Esophagus squamous epithelium (tissue), 5 donors: ENCODE results near the gene PKP2. TPM values are rescaled to one million over a fixed set of nuclear protein-coding genes. Genes with fewer than 3 reads are reported as not detected.
"Not testable (repeated sequence)": the region's sequence is repeated elsewhere in the genome, so short reads cannot be mapped to it uniquely, and the experiment has no call there.

Experiments
- DNase-seq: peaks from one replicate; lab custom pipeline; 2025; lab: John Stamatoyannopoulos, UW
- H3K27ac ChIP-seq, 4 donors: fragments of 200-600 bp; sonication (generic); one replicate each; pipeline ENCODE4 v1.5.1; 2016 to 2019; ENCODE audit warnings: mild to moderate bottlenecking in 1 of 4
- H3K27me3 ChIP-seq, 4 donors: fragments of 200-600 bp; sonication (generic); 1 replicate in 3 of 4; 2 replicates in 1 of 4; pipeline versions ENCODE4 v1.5.1 to v1.6.0; 2017 to 2021; ENCODE audit warnings: antibody characterized with exemption in 1 of 4
- H3K36me3 ChIP-seq, 3 donors: fragments of 200-600 bp; sonication (generic); one replicate each; pipeline ENCODE4 v1.5.1; 2016 to 2019
- H3K4me1 ChIP-seq, 3 donors: fragments of 200-600 bp; sonication (generic); one replicate each; pipeline ENCODE4 v1.5.1; 2017 to 2019
- H3K4me3 ChIP-seq, 4 donors: fragments of 200-600 bp; sonication (generic); 1 replicate in 3 of 4; 2 replicates in 1 of 4; pipeline ENCODE4 v1.5.1; 2016 to 2019; ENCODE audit warnings: mild to moderate bottlenecking in 2 of 4, moderate library complexity in 1 of 4
- H3K9me3 ChIP-seq, 3 donors: fragments of 200-600 bp; sonication (generic); one replicate each; pipeline ENCODE4 v1.5.1; 2016 to 2019
- POLR2A ChIP-seq, 4 donors: fragments of 450-650 bp; IDR thresholded peaks; one replicate each; pipeline ENCODE4 v1.6.1; 2017; ENCODE audit warnings: antibody characterized with exemption in 4 of 4, mild to moderate bottlenecking in 4 of 4, moderate library complexity in 3 of 4
- WGBS, 2 donors: methylation state at CpG; one replicate each; pipeline ENCODE4 v1.1.5; 2018; 5-methylcytosine and 5-hydroxymethylcytosine counted together
- intact Hi-C: fragments of 100-400 bp; cut with DNase I; formaldehyde crosslinking; loops from one replicate; pipeline ENCODE4 v1.15.0; 2022
- total RNA-seq, 4 donors: library from RNA; depleted of rRNA; stranded (reverse); fragments of >200 nt; gene quantifications; one replicate each; pipeline ENCODE4 v1.1.0, GENCODE V29; 2016
- TF ChIP-seq, protein P1 (sequence below), 6 experiments: fragments of 450-650 bp in 4 of 6; fragments of 200-600 bp in 2 of 6; sonication (generic) in 2 of 6; IDR thresholded peaks; one replicate each; pipeline ENCODE4 v1.5.1; 2016 to 2019; ENCODE audit warnings: antibody characterized with exemption in 6 of 6, mild to moderate bottlenecking in 4 of 6, moderate library complexity in 4 of 6
- donor health status: DM: yes; HTN: yes; CAD: no.

Gene PKP2
- total RNA-seq, 4 donors from 2014 or later, result 8.5 to 22.5 (median 21.6) TPM

DNA sequence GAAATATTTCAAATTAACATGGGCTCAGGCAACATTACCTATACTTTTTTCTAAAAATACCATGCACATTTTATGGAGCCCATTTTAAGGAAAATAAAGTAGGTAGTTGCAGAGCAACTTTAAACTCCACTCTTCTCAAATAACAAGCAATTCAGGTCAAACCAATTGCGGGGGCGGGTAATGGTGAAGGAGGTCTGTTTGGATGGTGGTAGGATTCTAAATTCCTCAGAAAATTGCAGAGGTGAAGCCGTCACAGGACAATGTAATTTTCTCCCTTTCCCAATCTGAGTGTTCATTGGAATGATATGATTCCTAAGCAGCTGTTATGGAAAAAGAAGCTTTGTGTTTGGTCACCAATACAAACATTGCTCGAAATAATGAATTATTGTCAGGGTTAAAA lies 11.6 kb downstream of the PKP2 start:
- Histone ChIP-seq H3K27me3 (peaks cover 0 to 4% (median 0%) of the 10 kb centered on the region in 4 donors), H3K36me3 (no peaks in the 10 kb centered on the region), H3K9me3 (no peaks in the 10 kb centered on the region), H3K27ac (no peak overlapping the region), H3K4me3 (no peak overlapping the region), H3K4me1 (no peaks in the 10 kb centered on the region)
- intact Hi-C loops, result no loop called here
- 86 to 87% methylated on average over 4 of the region's 4 CpGs for WGBS, 2 donors
- TF ChIP-seq POLR2A (IDR thresholded peaks at IDR 0.05), result no peak
- TF ChIP-seq, protein P1, sequence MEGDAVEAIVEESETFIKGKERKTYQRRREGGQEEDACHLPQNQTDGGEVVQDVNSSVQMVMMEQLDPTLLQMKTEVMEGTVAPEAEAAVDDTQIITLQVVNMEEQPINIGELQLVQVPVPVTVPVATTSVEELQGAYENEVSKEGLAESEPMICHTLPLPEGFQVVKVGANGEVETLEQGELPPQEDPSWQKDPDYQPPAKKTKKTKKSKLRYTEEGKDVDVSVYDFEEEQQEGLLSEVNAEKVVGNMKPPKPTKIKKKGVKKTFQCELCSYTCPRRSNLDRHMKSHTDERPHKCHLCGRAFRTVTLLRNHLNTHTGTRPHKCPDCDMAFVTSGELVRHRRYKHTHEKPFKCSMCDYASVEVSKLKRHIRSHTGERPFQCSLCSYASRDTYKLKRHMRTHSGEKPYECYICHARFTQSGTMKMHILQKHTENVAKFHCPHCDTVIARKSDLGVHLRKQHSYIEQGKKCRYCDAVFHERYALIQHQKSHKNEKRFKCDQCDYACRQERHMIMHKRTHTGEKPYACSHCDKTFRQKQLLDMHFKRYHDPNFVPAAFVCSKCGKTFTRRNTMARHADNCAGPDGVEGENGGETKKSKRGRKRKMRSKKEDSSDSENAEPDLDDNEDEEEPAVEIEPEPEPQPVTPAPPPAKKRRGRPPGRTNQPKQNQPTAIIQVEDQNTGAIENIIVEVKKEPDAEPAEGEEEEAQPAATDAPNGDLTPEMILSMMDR (IDR thresholded peaks at IDR 0.05), result no peak
- DNase-seq, result no peak

DNA sequence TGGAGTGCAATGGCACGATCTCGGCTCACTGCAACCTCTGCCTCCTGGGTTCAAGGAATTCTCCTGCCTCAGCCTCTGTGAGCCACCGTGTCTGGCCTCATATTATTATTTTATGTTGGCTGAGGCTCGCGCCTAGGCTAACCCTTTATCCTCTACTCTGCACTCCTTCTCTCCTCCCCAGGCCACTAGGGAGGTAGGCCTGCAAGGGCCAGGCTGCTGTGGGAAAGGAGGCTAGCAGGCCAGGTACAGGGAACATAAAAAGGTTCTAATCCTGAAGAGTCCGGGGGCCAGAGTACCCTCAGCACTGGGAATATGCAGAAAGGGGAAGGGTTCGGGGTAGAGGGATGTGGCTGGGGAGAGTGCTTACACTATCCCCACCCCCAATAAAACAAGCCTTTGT lies 14.9 kb downstream of the PKP2 start:
- Histone ChIP-seq H3K4me1 (no peaks in the 10 kb centered on the region), H3K36me3 (peaks cover 0 to 14% (median 0%) of the 10 kb centered on the region in 3 donors), H3K9me3 (no peaks in the 10 kb centered on the region), H3K27ac (no peak overlapping the region), H3K4me3 (no peak overlapping the region), H3K27me3 (no peaks in the 10 kb centered on the region)
- no peak for DNase-seq
- 83 to 86% methylated on average over 5 to 6 of the region's 7 CpGs for WGBS, 2 donors
- intact Hi-C loops, result no loop called here
- TF ChIP-seq POLR2A (IDR thresholded peaks at IDR 0.05), result no peak
- TF ChIP-seq, protein P1 (IDR thresholded peaks at IDR 0.05), result no peak

DNA sequence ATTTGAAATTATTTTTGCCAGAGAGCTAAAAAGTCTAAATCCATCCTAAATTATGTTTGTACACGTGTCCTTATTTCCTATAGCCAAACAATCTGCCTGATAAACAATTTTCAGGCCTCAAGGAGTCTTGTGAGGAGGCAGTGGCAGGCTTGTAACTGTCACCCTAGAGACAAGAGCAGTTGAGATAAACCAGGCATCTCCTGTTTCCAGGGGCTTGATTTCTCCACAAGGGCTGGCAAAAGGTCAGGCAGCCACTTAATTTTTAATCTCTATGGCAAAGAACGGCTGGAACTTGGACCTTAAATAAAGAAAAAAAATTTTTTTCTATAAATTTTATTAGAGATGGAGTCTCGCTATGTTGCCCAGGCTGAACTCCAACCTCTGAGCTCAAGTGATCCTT lies 15.5 kb downstream of the PKP2 start:
- Histone ChIP-seq H3K9me3 (no peaks in the 10 kb centered on the region), H3K36me3 (peaks cover 0 to 14% (median 0%) of the 10 kb centered on the region in 3 donors), H3K27me3 (no peaks in the 10 kb centered on the region), H3K4me3 (no peak overlapping the region), H3K27ac (no peak overlapping the region), H3K4me1 (no peaks in the 10 kb centered on the region)
- no peak for TF ChIP-seq POLR2A (IDR thresholded peaks at IDR 0.05)
- TF ChIP-seq, protein P1 (IDR thresholded peaks at IDR 0.05), result no peak
- DNase-seq, result no peak
- intact Hi-C loops, result no loop called here
- 63 to 75% methylated on average over 3 of the region's 3 CpGs for WGBS, 2 donors

DNA sequence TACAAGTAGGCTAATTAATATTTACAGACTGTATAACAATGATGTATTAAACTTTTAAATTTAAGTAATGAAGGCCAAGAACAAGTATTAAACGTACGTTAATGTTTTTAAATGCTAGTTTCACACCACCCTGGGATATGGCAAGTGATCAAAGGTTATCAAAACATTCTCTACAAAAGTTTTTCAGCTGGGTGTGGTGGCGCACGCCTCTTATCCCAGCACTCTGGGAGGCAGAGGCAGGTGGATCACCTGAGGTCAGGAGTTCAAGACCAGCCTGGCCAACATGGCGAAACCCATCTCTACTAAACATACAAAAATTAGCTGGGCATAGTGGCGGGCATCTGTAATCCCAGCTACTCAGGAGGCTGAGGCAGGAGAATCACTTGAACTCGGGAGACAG lies 17.5 kb downstream of the PKP2 start:
- peaks cover 0 to 14% (median 0%) of the 10 kb centered on the region in 3 donors for H3K36me3 ChIP-seq
- intact Hi-C loops, H3K4me1 ChIP-seq, H3K27me3 ChIP-seq, H3K4me3 ChIP-seq, H3K9me3 ChIP-seq, H3K27ac ChIP-seq, DNase-seq: not testable (repeated sequence)
- 83 to 84% methylated on average over 6 to 7 of the region's 7 CpGs for WGBS, 2 donors

DNA sequence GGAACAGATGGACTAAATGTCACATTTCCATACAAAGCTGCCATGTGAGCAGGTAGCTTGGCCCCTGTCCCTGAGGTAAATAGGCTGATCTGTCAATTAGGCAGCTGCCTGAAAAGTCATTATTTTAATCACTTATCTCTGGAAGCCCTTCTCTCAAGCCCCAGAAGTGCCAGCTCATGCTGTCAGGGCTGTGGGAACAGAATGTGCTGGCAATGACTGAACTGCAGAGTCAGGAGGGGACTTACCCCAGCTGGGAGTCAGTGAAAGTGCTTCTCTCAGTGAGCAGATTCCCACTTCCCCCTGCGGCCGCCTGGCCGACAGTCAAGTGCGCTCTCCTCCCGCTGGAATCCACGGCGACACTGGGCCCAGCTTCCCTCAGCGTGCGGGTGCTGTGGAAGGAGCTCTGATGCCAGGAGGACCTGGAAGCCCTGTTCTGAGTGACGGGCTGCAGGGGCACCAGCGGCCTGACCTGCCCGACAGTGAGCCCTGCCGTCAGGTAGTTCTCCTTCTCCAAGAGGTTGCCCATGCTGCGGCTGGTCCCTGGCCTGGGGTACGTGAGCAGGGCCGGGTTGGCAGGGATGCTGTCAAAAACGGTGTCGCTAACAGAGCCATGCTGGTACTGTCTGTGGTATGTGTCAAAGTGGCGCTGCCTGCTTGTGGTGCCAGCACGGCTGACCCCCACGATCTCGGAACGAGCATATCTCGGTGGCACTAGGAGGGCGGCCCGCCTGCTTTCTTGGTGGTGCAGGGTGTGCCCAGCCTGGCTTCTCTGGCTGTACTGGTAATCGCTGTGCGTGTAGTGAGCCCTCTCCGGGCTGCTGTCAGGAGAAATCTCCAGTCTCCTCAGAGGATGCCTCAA lies 18.7 kb downstream of the PKP2 start:
- H3K27ac ChIP-seq, result no peak overlapping the region
- H3K36me3 ChIP-seq, result peaks cover 0 to 14% (median 0%) of the 10 kb centered on the region in 3 donors
- DNase-seq, result no peak
- H3K4me1 ChIP-seq, result peaks cover 0 to 9% (median 3%) of the 10 kb centered on the region in 3 donors
- TF ChIP-seq POLR2A (IDR thresholded peaks at IDR 0.05), result no peak
- TF ChIP-seq, protein P1 (IDR thresholded peaks at IDR 0.05), result no peak
- no peaks in the 10 kb centered on the region for H3K9me3 ChIP-seq
- no peaks in the 10 kb centered on the region for H3K27me3 ChIP-seq
- H3K4me3 ChIP-seq, result no peak overlapping the region
- 78 to 93% methylated on average over 5 to 10 of the region's 29 CpGs for WGBS, 2 donors
- intact Hi-C loops, result no loop called here
